ENCODE results near the gene HTT-AS. TPM values are rescaled to one million over a fixed set of nuclear protein-coding genes. Genes with fewer than 3 reads are reported as not detected.

Gene HTT-AS
- total and polyA plus RNA-seq, 2 of the 13 experiments (the other 11 are each of a cell fraction or from before 2014, with no cell fraction given): not detected

- FAIRE-seq: no peak
- CTCF ChIA-PET (ENCODE audit: low intra/inter-chr PET ratio, low total read pairs): no interaction called here
- BruUV-seq (replicated peaks): no TSS peak
Observed at GRCh38 chr4:3119464-3119863, 45.1 kb upstream of the HTT-AS start.

GRCh38 chr4:3118312-3118711 is 44.0 kb upstream of the HTT-AS start:
- no peak for FAIRE-seq
- no peak for ATAC-seq

More at GRCh38 chr4:3119464-3119863, 45.1 kb upstream of the HTT-AS start:
- in situ Hi-C loops (cut with HindIII; ENCODE audit: extremely low pct_ligation_motif_present, low pct_unique_long_range_greater_than_20kb): no loop called here
- Histone ChIP-seq H2AFZ (ENCODE audit: low read length) (no peak overlapping the region), H3K27me3 (ENCODE audit: control insufficient read depth in 1 of 2, insufficient read depth in 2 of 2, low read length in 2 of 2) (no peaks in the 10 kb centered on the region), H3K4me3 (replicated peaks in 1 of 3; ENCODE audit: insufficient read depth in 1 of 3, low read depth in 2 of 3, low read length in 3 of 3) (no peak overlapping the region), H3K27ac (ENCODE audit: extremely low read length, insufficient read depth, low read length) (no peak overlapping the region), H3K79me2 (ENCODE audit: insufficient read depth, low read length) (no peaks in the 10 kb centered on the region), H3K9ac (ENCODE audit: insufficient read depth, low read depth, low read length) (no peak overlapping the region), H4K20me1 (ENCODE audit: insufficient read depth, low read length) (no peaks in the 10 kb centered on the region), H3K9me3 (ENCODE audit: low read length) (no peaks in the 10 kb centered on the region), H3K36me3 (replicated peaks in 1 of 2; ENCODE audit: control insufficient read depth in 1 of 2, insufficient read depth in 2 of 2, low read length in 2 of 2) (peaks cover 31 to 71% of the 10 kb centered on the region in 2 experiments), H3K4me1 (ENCODE audit: insufficient read depth, low read length) (no peaks in the 10 kb centered on the region), H3K4me2 (ENCODE audit: low read depth, low read length) (no peak overlapping the region)
- TF ChIP-seq CEBPB (IDR thresholded peaks at IDR 0.05; ENCODE audit: borderline replicate concordance, low read depth, low read length) (no peak), ZZZ3 (CRISPR knock-in tag; IDR thresholded peaks at IDR 0.05; ENCODE audit: borderline replicate concordance) (no peak), ELF3 (CRISPR knock-in tag; IDR thresholded peaks at IDR 0.05) (no peak), SMC3 (IDR thresholded peaks at IDR 0.05; ENCODE audit: low read length) (no peak), ZNF292 (CRISPR knock-in tag; IDR thresholded peaks at IDR 0.05; ENCODE audit: borderline replicate concordance, low read depth) (no peak), ZFP41 (CRISPR knock-in tag; IDR thresholded peaks at IDR 0.05; ENCODE audit: borderline replicate concordance) (no peak), ELF1 (CRISPR knock-in tag; IDR thresholded peaks at IDR 0.05) (no peak), MTF2 (CRISPR knock-in tag; IDR thresholded peaks at IDR 0.05; ENCODE audit: borderline replicate concordance) (no peak), ZNF230 (CRISPR knock-in tag; IDR thresholded peaks at IDR 0.05) (no peak)
- TF ChIP-seq, protein P1, sequence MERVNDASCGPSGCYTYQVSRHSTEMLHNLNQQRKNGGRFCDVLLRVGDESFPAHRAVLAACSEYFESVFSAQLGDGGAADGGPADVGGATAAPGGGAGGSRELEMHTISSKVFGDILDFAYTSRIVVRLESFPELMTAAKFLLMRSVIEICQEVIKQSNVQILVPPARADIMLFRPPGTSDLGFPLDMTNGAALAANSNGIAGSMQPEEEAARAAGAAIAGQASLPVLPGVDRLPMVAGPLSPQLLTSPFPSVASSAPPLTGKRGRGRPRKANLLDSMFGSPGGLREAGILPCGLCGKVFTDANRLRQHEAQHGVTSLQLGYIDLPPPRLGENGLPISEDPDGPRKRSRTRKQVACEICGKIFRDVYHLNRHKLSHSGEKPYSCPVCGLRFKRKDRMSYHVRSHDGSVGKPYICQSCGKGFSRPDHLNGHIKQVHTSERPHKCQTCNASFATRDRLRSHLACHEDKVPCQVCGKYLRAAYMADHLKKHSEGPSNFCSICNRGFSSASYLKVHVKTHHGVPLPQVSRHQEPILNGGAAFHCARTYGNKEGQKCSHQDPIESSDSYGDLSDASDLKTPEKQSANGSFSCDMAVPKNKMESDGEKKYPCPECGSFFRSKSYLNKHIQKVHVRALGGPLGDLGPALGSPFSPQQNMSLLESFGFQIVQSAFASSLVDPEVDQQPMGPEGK (CRISPR knock-in tag; IDR thresholded peaks at IDR 0.05): no peak
- ATAC-seq (no peak), DNase-seq (ENCODE audit: low spot score) (no peak)
- intact Hi-C loops (cut with micrococcal nuclease; ENCODE audit: unreplicated experiment): no loop called here
- 97% methylated on average over 2 of the region's 2 CpGs for WGBS (ENCODE audit: low lambda C conversion rate)
- POLR2A ChIA-PET: no interaction called here

More at GRCh38 chr4:3118312-3118711, 44.0 kb upstream of the HTT-AS start:
- TF ChIP-seq SMAD9 (CRISPR knock-in tag; IDR thresholded peaks at IDR 0.05) (no peak), LCORL (IDR thresholded peaks at IDR 0.05) (no peak), LCORL (CRISPR knock-in tag; IDR thresholded peaks at IDR 0.05) (no peak), ZNF660 (CRISPR knock-in tag; IDR thresholded peaks at IDR 0.05; ENCODE audit: borderline replicate concordance, low read depth) (no peak), NCOA5 (CRISPR knock-in tag; IDR thresholded peaks at IDR 0.05) (no peak), ZFP90 (CRISPR knock-in tag; IDR thresholded peaks at IDR 0.05; ENCODE audit: borderline replicate concordance) (no peak), ZNF549 (CRISPR knock-in tag; IDR thresholded peaks at IDR 0.05) (no peak), RXRB (CRISPR knock-in tag; IDR thresholded peaks at IDR 0.05; ENCODE audit: borderline replicate concordance) (no peak), NKX3-1 (CRISPR knock-in tag; IDR thresholded peaks at IDR 0.05) (no peak), MIXL1 (CRISPR knock-in tag; IDR thresholded peaks at IDR 0.05) (no peak), ZNF501 (CRISPR knock-in tag; IDR thresholded peaks at IDR 0.05) (no peak), ZNF256 (CRISPR knock-in tag; conservative IDR thresholded peaks at IDR 0.05) (no peak)
- TF ChIP-seq, protein P2, sequence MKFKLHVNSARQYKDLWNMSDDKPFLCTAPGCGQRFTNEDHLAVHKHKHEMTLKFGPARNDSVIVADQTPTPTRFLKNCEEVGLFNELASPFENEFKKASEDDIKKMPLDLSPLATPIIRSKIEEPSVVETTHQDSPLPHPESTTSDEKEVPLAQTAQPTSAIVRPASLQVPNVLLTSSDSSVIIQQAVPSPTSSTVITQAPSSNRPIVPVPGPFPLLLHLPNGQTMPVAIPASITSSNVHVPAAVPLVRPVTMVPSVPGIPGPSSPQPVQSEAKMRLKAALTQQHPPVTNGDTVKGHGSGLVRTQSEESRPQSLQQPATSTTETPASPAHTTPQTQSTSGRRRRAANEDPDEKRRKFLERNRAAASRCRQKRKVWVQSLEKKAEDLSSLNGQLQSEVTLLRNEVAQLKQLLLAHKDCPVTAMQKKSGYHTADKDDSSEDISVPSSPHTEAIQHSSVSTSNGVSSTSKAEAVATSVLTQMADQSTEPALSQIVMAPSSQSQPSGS (CRISPR knock-in tag; IDR thresholded peaks at IDR 0.05): no peak
- no peak overlapping the region for H3K9ac ChIP-seq (ENCODE audit: insufficient read depth, low read depth, low read length)
- H4K20me1 ChIP-seq (ENCODE audit: insufficient read depth, low read length): no peaks in the 10 kb centered on the region
- no peak overlapping the region for H3K4me2 ChIP-seq (ENCODE audit: low read depth, low read length)
- H3K4me3 ChIP-seq (replicated peaks in 1 of 3; ENCODE audit: insufficient read depth in 1 of 3, low read depth in 2 of 3, low read length in 3 of 3): no peak overlapping the region
- H3K9me3 ChIP-seq (ENCODE audit: low read length): no peaks in the 10 kb centered on the region
- no peaks in the 10 kb centered on the region for H3K27me3 ChIP-seq (ENCODE audit: control insufficient read depth in 1 of 2, insufficient read depth in 2 of 2, low read length in 2 of 2)
- H3K4me1 ChIP-seq (ENCODE audit: insufficient read depth, low read length): no peaks in the 10 kb centered on the region
- ChIA-PET POLR2A (no interaction called here), CTCF (ENCODE audit: low intra/inter-chr PET ratio, low total read pairs) (no interaction called here)
- H3K27ac ChIP-seq (ENCODE audit: extremely low read length, insufficient read depth, low read length): no peak overlapping the region
- BruUV-seq (replicated peaks): no TSS peak
- WGBS (ENCODE audit: low lambda C conversion rate): 95% methylated on average over 8 of the region's 8 CpGs
- no peaks in the 10 kb centered on the region for H3K79me2 ChIP-seq (ENCODE audit: insufficient read depth, low read length)
- no peak overlapping the region for H2AFZ ChIP-seq (ENCODE audit: low read length)
- peaks cover 31 to 75% of the 10 kb centered on the region in 2 experiments for H3K36me3 ChIP-seq (replicated peaks in 1 of 2; ENCODE audit: control insufficient read depth in 1 of 2, insufficient read depth in 2 of 2, low read length in 2 of 2)
- intact Hi-C loops (cut with micrococcal nuclease; ENCODE audit: unreplicated experiment) (no loop called here), in situ Hi-C loops (cut with HindIII; ENCODE audit: extremely low pct_ligation_motif_present, low pct_unique_long_range_greater_than_20kb) (no loop called here)
- DNase-seq (ENCODE audit: low spot score): no peak
